T-helper 2 cell treated with Interferon-gamma antibody and Interleukin-4, amounts not matched to agents 100 ng/mL and 5 ng/mL, for 36 hours (primary cell): ENCODE results near the gene RAC2. TPM values are rescaled to one million over a fixed set of nuclear protein-coding genes. Genes with fewer than 3 reads are reported as not detected.

Experiments
- intact Hi-C: fragments of 100-400 bp; cut with micrococcal nuclease; formaldehyde crosslinking; loops from one replicate; pipeline ENCODE4 v1.15.1; 2023
- total RNA-seq: library from RNA; stranded (reverse); gene quantifications from 2 replicates; pipeline ENCODE4 v1.2.3, GENCODE V29; 2022

RAC2 gene
- total RNA-seq, 1 donor from 2014 or later, result 806 TPM

DNA sequence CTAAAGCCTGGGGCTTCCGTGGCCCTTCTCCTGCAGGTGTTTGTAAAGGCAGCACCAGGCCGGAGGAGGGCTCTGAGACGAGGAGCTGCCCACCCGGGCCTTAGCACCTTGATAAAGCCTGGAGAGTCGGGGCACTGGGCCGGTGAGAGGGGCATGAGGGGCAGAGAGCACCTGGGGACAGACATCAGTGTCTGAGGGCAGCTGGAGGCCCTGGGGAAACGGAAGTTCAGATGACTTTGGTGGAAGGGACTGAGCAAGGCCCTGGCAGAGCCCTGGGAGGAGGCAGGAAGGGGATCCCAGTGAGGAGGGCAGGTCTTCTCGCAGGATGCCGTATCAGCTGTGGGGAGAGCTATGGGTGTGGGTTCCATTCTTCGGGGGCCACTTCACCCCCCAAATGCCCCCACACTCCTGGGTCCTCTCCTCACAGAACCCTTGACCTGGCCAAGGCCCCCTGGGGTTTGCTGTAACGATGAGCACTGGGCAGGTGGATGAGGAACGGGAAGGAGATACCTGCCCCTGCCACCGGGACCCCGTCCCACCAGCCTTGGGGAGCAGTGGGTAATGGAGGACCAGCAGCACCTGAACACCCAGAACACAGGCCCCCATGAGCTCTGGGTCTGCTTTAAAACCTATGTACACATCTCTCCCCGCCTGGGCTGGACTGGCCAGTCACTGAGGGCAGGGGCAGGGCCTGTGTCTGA, 63.4 kb downstream of the RAC2 start:
- intact Hi-C loops, result no loop called here

DNA sequence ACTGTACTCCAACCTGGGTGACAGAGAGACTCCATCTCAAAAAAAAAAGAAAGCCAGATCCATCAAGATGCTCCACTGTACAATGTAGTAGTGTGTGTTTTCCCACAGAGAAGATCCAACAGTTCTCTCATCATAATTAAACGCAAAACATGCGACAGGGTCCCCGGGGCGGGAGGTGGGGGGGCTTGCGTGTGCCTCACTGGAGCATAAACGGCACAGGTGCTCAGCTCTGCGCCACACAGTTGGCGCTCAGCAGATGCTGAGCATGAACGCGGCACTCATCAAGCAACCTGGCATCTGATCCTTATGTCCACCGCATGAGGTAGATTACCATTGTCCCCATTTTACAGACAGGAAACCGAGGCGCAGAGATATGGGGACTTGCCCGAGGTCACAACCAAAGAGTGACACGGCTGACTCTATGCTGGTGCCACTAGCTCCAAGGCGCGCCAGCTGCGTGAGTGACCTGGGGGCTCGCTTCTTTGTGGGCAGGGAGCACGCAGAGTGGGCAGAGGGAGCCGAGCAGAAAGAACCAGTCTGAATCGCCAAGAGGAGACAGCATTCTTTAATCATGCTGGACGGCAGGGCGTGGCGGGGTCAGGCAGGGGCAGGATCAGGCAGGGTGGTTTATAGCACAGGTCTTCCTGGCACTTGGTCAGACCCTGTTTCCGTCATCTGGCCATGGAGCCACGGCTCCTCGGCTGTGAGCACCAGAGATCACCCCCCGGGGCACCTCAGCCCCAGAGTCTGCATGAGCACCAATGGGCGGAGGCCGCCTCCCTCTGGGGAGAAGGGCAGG, 64.2 kb downstream of the RAC2 start:
- intact Hi-C loops, result no loop called here

DNA sequence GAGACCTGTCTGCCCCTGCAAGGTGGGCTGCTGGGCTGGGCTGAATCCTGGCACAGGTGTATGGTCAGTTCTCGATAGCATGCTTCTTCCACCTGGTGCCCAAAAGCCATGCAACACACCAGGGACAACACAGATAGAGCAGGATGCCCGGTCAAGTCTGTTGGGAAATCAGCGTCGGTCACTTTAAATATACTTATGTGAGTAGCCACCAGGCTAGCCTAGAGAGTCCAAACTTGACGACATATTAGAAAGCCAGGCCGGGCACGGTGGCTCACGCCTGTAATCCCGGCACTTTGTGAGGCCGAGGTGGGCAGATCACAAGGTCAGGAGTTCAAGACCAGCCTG, 65.0 kb downstream of the RAC2 start:
- intact Hi-C loops, result no loop called here

DNA sequence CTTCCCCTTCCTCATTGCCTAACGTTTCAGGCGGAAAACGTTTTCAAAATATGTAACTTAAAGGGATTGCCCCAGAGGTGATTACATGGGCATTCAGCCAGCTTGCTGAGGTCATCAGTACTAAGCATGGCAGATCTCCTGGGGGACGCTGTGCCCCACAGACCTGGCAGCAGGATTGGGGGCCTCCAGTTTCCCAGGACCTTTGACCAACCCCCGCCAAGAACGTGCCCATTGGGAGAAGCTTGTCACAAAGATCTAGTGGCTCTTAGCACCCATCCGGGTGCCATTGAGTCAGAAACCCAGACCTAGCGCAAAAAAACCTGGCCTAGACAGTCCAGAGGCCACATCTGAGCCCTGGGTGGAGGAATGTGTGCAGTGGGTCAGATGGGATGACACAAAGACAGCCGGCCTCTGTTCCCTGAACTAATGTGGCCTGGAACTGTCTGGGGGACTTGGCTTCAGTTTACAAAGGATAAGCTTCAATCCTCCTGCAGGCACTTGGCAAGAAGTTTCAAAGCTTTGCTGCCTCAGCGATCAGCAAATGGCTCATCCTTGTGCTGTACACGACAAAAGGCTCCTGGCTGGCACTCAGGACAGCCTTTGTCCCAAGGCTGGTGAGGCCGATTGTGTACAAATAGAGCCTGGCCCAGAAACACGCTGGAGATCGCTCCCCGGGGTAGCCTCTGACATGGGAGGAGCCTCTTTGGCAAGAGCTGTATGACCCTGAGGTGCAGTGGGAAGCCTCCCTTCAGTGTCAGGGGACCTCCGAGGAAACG, 65.5 kb downstream of the RAC2 start:
- intact Hi-C loops, result no loop called here

DNA sequence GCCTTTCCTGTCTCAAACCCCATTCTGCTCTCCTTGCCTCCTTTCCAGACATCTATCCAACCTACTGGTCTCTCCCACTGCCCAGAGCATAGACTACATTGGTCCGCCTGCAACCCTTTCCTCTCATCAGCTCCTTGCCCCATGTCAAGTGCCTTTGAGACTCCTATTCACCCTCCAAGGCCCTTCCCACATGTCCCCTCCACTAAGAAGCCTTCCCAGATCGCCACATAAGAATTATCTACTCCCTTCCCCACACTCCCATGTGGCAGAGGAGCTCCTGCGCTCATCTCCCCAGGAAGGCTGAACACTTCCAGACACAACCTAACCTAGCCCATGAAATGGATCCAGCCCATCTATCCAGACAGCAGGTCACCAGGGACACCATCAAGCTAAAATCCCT, 66.3 kb downstream of the RAC2 start:
- intact Hi-C loops, result no loop called here

DNA sequence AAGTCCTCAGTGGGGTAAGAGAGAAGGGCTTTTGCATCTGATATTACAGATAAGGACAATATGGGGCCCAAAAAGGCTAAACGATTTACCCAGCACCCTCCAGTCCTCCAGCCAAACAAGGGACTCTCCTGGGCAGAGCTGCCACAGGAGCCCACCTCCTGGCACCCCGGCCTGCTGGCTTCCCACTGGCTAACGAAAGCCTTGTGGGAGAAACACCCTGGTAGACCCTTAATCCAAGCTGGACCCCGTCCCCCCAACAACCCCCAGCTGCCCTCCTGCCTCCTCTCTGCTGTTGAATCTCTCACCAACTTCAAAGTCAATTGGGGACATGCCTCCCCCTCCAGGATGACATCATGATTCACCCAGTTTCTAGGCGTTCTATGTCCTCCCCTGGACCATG, 66.8 kb downstream of the RAC2 start:
- intact Hi-C loops, result no loop called here

DNA sequence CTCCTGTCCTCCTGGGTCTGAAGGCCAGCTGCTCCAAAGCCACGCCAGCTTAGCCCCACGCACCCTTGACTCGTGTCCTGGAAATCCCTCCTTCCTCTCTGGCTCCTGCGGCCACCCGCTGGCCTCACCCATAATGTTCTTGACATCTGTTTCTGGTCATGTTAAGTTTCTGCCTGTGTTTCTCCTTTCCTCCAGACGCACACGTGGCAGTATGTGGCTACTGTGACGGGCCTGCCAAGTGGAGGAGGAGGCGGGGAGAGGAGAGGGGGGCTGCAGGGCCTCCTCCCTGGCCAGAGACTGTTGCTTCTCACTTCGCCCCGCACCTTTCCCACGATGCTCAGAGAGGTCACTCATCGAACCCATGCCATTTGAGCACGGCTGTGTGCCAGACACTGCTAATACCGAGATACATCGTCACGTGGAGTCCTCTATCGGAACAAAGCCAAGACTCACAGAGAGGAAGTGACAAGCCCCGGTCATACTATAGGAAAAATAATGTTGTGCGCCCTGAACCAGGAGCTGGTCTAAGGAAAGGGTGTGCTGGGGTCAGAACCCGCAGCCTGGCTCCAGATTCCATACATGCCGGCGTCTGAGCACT, 67.5 kb downstream of the RAC2 start:
- intact Hi-C loops, result no loop called here

DNA sequence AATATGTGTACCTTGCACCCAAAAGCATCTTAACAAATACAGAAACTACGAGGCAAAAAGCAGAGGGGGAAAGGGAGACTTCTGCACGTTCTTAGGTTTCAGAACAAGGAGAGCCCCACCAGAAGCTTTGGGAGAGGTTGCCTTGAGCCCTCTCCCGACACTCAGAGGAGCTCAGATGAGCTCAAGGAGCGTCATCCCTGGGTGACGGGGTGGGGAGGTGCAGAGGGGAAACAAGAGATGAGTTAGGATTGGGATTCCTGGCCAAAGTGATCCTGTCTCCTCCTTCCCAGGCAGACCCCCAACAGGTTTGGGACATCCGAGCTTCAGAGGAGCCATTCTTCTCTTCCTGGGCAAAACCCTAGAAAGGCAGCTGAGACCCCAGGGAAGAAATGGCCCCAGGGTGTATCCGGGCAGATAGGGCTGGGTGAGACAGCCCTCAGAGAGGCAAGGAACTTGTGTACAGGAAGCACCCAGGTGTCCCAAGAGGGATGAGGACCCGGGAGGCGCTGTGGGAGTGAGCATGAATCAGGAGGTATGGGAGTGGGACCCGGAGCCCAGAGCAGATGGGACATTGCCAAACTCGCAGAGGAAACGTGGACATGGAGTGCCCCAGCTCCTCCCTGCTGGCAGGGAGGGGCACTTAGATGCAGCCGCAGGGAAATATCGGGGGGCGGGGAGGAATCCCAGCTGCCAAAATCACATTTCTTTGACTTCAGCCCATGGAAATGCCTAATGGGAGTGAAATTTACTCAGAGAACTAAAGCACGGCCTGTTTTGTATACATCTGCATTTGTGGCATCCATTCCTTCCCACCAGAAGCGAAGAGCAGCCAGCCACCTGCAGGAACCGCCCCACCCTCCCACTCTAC, 68.4 kb downstream of the RAC2 start:
- intact Hi-C loops, result no loop called here

Other genes starting within 250 kb of the RAC2 start
- 7.2 and 7.5 TPM in 2 replicates for gene TST, start 224.8 kb downstream of the RAC2 start, total RNA-seq
- gene MPST, start 224.5 kb downstream of the RAC2 start, total RNA-seq, result 22.2 and 22.4 TPM in 2 replicates
- gene KCTD17, start 192.5 kb downstream of the RAC2 start, total RNA-seq, result 33.2 and 36.4 TPM in 2 replicates
- 0.55 and 0.75 TPM in 2 replicates for gene TMPRSS6, start 134.6 kb downstream of the RAC2 start, total RNA-seq
- gene IL2RB, start 94.4 kb downstream of the RAC2 start, total RNA-seq, result 152 and 167 TPM in 2 replicates
- gene C1QTNF6, start 56.0 kb downstream of the RAC2 start, total RNA-seq, result 6.4 and 6.9 TPM in 2 replicates
- gene SSTR3, start 31.8 kb downstream of the RAC2 start, total RNA-seq, result 0.61 and 0.64 TPM in 2 replicates
- 89.5 and 91.2 TPM in 2 replicates for gene CYTH4, start 38.2 kb upstream of the RAC2 start, total RNA-seq
- gene ELFN2, start 183.2 kb upstream of the RAC2 start, total RNA-seq, result 0.07 and 0.20 TPM in 2 replicates
- gene MFNG, start 242.1 kb upstream of the RAC2 start, total RNA-seq, result 247 and 250 TPM in 2 replicates